Measurements from ENCODE around the gene UMODL1.

GRCh38 chr21:42108554-42109340 is 37.6 kb downstream of the UMODL1 start:
- TF ChIP-seq, protein P1, sequence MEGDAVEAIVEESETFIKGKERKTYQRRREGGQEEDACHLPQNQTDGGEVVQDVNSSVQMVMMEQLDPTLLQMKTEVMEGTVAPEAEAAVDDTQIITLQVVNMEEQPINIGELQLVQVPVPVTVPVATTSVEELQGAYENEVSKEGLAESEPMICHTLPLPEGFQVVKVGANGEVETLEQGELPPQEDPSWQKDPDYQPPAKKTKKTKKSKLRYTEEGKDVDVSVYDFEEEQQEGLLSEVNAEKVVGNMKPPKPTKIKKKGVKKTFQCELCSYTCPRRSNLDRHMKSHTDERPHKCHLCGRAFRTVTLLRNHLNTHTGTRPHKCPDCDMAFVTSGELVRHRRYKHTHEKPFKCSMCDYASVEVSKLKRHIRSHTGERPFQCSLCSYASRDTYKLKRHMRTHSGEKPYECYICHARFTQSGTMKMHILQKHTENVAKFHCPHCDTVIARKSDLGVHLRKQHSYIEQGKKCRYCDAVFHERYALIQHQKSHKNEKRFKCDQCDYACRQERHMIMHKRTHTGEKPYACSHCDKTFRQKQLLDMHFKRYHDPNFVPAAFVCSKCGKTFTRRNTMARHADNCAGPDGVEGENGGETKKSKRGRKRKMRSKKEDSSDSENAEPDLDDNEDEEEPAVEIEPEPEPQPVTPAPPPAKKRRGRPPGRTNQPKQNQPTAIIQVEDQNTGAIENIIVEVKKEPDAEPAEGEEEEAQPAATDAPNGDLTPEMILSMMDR (IDR thresholded peaks at IDR 0.05; ENCODE audit: low read depth, low read length) = no peak
- TF ChIP-seq MAX (IDR thresholded peaks at IDR 0.05; ENCODE audit: low read depth, low read length) = no peak
- no peak for TF ChIP-seq POLR2A (IDR thresholded peaks at IDR 0.05; ENCODE audit: extremely low read depth, insufficient read length)
- TF ChIP-seq MYC (IDR thresholded peaks at IDR 0.05; ENCODE audit: low read depth, low read length) = no peak

Measured in NB4 (cell line).